Measurements from ENCODE around the gene STX18.

The STX18 gene

DNA sequence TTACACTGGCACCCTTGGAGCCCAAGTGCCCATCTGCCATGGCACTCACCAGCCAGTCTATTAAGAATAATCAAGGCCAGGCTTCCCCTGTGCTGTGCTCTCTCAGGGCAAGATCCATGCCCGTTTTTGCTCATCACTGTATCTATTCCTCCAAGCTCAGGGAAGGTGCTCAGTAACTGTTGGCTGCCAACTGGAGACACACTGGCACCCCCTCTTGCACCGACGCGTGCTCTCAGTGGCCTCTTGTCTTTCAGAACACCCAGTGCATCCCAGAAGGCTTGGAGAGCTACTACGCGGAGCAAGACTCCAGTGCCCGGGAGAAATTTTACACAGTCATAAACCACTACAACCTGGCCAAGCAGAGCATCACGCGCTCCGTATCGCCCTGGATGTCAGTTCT, 124.9 kb downstream of the STX18 start:
- DNase-seq, result no peak

- no peak for DNase-seq
Observed at GRCh38 chr4:4415806-4416805, 125.7 kb downstream of the STX18 start.

DNA sequence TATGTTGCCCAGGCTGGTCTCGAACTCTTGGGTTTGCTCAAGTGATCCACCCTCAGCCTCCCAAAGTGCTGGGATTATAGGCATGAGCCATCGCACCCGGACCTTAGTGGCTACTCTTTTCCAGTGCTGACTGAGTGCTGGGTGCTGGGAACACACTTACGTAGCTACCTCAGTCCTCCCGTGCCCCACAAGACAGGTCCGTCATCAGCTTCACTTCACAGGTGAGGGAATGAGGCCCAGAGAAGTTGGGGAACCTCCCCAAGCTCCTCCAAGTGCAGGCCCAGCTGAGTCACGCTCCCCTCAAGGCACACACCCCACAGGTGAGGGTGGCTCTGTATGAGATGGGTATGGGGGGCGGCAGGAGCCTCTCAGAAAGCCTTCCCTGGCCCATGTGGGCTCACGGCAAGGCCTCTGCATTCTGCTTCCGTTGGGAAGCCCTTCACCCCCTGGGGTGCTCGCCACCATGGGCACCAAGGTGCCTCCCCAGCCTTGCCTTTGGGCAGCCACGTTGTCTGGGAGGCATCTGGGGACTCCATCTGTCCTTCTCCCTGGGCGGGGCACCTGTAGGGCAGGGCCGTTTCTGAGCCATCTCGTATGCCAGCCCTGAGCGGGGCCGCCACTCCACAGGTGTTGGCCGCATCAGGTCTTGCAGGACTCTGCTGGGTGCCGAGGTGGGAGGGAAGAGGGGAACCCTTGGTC, 126.6 kb downstream of the STX18 start:
- no peak for DNase-seq

GRCh38 chr4:4413806-4414205, 128.0 kb downstream of the STX18 start:
- DNase-seq, result no peak

GRCh38 chr4:4413373-4413725, 128.5 kb downstream of the STX18 start:
- no peak for DNase-seq

DNA sequence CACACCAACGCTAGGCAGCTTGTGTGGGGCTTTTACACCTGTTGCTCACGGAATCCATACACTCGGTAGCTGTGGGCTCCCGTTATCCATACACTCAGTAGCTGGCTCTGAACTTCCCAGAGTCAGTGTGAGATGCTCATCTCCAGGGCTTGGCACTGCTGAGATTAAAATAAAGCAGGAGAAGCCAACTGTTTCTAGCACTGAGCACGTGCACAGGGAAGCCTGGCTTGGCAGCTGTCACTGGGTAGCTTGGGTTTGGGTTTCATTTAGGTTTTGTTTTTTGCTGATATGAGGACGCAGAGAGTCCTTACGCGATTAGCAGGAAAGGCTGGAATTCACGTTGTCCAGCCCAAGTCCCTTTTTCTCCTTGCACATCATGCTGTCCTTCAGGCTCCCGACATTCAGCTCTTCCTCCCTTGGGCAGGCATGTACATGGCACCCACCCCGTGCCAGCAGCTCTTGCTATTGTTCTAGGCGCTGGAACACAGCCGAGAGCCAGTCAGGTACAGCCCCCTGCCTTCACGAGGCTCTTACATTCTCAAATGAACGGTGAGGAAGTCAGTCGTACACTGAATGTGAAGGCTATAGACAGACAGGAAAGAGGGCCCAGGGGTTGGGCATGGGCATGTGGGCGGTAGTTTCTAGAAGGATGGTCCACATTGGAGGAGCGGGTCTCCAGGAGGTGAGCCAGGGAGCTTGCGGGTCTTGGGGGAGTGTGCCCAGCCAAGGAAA, 129.0 kb downstream of the STX18 start:
- no peak for DNase-seq

DNA sequence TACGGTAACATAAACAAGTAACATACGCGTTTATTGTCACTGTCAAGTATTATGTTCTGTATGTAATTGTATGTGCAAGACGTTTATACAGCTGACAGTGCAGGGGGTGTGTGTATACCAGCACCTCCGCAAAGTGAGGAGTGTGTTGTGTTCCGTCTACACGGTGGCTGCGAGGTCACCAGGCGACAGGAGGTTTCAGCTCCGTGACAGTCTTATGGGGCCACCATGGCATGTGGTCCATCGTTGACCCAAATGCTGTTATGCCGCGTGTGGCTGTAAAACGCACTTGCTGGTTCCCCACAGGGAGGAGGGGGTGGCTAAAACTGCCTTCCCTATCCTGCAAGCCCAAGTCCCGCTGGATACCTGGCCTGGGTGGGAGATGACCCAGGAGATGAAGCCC, 129.9 kb downstream of the STX18 start:
- no peak for DNase-seq

GRCh38 chr4:4410271-4410670, 131.6 kb downstream of the STX18 start:
- no peak for DNase-seq

DNA sequence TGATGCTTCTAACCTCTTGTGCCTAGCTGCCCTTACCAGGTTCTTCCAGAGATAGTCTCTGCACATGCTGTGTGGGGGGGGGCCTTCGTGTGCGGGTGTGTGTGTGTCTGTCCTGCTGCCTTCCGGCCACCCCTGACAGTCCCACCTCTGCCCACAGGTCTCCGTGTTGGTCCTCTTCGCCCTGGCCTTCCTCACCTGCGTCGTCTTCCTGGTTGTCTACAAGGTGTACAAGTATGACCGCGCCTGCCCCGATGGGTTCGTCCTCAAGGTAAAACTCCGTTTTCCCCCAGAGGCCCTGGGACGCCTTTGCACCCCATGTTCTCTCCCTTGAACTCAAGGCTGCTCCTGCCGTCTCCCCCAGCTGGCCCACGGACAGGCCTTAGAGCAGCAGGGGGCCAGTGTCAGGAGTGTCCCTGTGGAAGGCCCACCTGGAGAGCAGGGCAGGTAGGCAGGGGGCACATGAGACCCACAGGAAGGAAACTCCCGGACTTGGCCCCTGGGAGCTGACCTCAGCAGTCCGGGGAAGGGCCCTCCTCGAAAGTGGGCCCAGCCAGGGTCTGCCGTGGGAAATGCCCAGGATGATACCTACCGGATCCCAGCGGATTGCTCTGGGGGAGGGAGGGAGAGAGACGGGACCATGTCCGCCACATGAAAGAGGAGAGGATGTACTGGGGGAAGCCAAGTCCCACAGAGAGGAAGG, 132.3 kb downstream of the STX18 start:
- no peak for DNase-seq

DNA sequence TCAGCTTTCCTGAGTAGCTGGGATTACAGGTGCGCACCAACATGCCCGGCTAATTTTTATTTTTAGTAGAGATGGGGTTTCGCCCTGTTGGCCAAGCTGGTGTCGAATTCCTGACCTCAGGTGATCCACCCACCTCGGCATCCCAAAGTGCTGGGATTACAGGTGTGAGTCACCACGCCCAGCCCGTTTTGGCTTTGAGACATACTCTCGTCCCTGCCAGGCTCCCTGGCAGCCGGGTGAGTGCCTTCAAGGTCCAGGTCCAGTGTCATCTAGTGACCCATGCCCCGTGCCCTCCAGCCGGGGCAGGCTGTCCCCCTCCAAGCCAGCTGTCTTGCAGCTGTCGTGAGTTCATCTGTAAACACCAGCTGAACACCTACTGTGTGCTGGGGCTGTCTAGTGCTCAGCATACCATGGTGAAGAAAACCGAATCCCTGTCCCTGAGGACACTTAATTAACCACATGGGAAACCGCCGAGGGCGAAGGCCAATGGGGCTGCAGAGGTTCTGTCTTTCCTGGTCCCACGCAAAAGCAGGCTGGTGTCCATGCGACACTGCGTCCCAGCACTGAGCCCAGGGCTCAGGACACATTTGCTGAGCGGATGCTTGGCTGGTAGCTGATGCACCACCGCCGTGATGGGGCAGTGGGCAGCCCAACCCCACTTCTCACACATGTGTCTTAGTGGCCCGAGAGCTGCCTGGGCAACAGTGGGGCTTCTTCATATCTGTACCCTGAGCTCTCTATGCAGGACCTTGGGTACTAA, 133.1 kb downstream of the STX18 start:
- DNase-seq, result no peak

DNA sequence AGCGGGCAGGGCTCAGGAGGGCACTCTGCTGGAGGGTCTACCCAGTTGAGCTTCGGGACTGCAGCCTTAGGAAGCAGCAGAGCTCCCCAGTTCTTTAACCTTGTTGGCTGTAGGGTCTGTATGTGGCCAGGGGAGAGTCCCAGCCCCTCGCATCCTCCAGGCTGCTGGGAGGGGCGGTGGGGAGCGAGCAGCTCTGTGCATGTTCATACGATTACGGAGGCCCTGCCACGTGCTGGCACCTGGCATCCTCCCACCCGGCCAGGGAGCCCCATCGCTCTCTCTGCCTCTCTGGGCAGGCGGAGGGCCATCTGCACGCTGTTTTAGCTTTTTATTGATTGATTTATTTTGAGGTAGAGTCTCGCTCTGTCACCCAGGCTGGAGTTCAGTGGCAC, 133.7 kb downstream of the STX18 start:
- no peak for DNase-seq

DNA sequence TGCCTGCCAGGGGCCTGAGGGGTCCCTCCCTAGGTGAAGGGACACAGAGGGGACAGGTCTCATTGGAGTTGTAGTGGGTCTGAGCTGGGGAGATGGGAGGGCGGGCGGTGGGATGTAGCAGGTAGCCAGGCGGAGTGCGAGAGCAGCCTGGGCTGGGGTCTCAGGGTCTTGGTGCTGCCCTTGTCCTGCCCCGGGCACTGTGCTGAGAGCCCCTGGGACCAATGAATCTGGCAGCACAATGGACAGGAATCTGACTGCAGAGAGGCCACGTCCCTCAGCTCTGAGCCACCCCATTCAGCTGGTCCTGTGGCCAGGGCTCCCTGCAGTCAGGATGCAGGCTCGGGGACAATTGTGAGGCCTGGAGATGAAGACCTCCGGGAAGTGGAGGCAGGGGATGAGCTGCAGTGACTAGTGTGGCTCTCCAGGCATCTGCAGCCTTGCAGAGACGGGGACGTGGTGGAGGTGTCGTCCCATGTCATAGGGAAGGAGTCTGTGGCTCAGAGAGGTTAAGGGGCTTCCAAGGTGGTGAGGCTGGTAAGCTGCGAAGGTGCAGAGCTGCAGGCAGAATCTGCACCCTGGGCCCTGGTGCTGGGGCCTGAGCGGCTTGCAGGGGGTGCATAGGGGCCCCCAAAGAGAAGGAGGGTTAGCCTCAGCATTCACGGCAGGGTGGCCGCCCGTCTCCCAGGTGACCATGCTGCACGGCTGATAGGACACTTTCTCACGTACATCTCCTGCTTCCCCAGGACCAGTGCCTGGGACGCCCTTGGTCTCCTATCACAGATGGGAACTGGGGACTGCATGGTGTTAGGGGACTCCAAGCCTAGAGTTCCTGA, 134.3 kb downstream of the STX18 start:
- no peak for DNase-seq

GRCh38 chr4:4406455-4407298, 135.2 kb downstream of the STX18 start:
- DNase-seq, result no peak

- no peak for DNase-seq
Observed at GRCh38 chr4:4405358-4405962, 136.4 kb downstream of the STX18 start.

GRCh38 chr4:4402966-4403365, 138.9 kb downstream of the STX18 start:
- DNase-seq, result no peak

DNA sequence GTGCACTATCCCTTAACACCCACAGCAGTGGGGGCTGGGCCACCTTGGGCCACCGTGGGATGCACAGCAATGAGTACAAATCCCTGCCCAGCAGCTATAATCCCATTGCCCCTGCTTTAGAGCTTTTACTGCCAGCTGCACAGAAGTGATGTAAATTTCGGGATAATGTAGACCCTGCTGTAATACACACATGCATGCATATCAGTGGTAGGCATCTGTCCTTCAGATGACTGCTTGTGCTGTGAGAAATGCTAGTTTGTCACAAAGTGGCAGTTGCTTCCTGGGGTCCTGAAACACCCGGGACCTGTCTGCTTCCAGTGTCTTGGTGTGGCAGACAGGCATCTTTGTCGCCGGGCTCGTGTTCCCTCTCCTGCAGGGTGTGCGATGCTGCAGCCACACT, 140.8 kb downstream of the STX18 start:
- DNase-seq, result no peak

GRCh38 chr4:4398430-4398829, 143.4 kb downstream of the STX18 start:
- DNase-seq, result no peak

DNA sequence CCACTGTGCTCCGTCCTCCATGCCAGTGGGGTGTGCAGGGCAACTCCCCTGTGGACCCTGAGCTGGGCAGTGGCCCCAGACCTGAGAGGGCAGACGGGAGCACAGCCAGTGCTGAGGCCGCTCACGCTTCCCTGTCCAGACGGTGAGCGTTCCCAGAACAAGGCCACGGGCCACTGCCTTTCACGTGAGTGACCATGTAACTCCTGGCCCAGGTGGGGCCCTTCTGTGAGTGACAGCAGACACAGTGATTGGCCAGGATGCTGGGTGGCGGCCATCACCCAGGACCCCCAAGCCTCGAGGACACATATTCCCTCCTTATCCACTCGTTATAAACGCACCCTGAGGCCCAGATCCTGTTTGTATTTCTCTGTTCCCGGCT, 144.4 kb downstream of the STX18 start:
- no peak for DNase-seq

GRCh38 chr4:4396628-4397440, 145.0 kb downstream of the STX18 start:
- DNase-seq, result no peak
